ENCODE results near the gene GLYR1.

Gene GLYR1

GRCh38 chr16:4798456-4798855 lies 48.6 kb downstream of the GLYR1 start:
- no peak for TF ChIP-seq CTCF (IDR thresholded peaks at IDR 0.05; ENCODE audit: low read depth, low read length)
- DNase-seq (ENCODE audit: extremely low read depth, low read depth), result no peak

GRCh38 chr16:4797805-4798252 lies 49.3 kb downstream of the GLYR1 start:
- no peak for DNase-seq (ENCODE audit: extremely low read depth, low read depth)
- TF ChIP-seq CTCF (IDR thresholded peaks at IDR 0.05; ENCODE audit: low read depth, low read length), result no peak

- TF ChIP-seq CTCF (IDR thresholded peaks at IDR 0.05; ENCODE audit: low read depth, low read length), result no peak
Measured at GRCh38 chr16:4796982-4797804, 49.9 kb downstream of the GLYR1 start.

GRCh38 chr16:4795828-4796572 lies 51.1 kb downstream of the GLYR1 start:
- TF ChIP-seq CTCF (IDR thresholded peaks at IDR 0.05; ENCODE audit: low read depth, low read length), result no peak
- DNase-seq (ENCODE audit: extremely low read depth, low read depth), result no peak

More at GRCh38 chr16:4796982-4797804, 49.9 kb downstream of the GLYR1 start:
- DNase-seq (ENCODE audit: extremely low read depth, low read depth), result no peak

- DNase-seq (ENCODE audit: extremely low read depth, low read depth), result no peak
- TF ChIP-seq CTCF (IDR thresholded peaks at IDR 0.05; ENCODE audit: low read depth, low read length), result no peak
Measured at GRCh38 chr16:4795181-4795827, 51.8 kb downstream of the GLYR1 start, which contains the start of gene SMIM22. Gene SMIM22, plus strand, starts transcription at chr16:4795369. Its CDS starts 366 bp downstream, at chr16:4795735.

- TF ChIP-seq CTCF (IDR thresholded peaks at IDR 0.05; ENCODE audit: low read depth, low read length), result no peak
Measured at GRCh38 chr16:4792951-4793513, 54.1 kb downstream of the GLYR1 start.

More at GRCh38 chr16:4792951-4793513, 54.1 kb downstream of the GLYR1 start:
- DNase-seq (ENCODE audit: extremely low read depth, low read depth), result no peak

Measured in AG09319 (cell line).